ENCODE measurements around the gene THSD7A. TPM values are rescaled to one million over a fixed set of nuclear protein-coding genes. Genes with fewer than 3 reads are reported as not detected.

Gene THSD7A
- total and polyA plus RNA-seq, 2 of the 8 experiments (the other 6 are each of a cell fraction or from before 2014, with no cell fraction given) = 0.44 to 1.2 TPM

- Histone ChIP-seq H3K18ac (ENCODE audit: extremely low read depth, low read length) (no peak overlapping the region), H2BK15ac (ENCODE audit: low read length) (no peak overlapping the region), H3K23me2 (ENCODE audit: low read depth, low read length) (no peaks in the 10 kb centered on the region), H2AFZ (ENCODE audit: low read length) (no peak overlapping the region), H3K4ac (replicated peaks; ENCODE audit: insufficient read length, low read depth, low read length) (no peak overlapping the region), H2AK5ac (ENCODE audit: low read depth, low read length) (no peak overlapping the region), H3K4me1 (replicated peaks in 1 of 4; ENCODE audit: control insufficient read depth in 3 of 4, insufficient read depth in 4 of 4, low read length in 3 of 4) (peaks cover 0 to 2% (median 0%) of the 10 kb centered on the region in 4 experiments; a peak in 1 of 7 replicates), H3K27ac (ENCODE audit: low read depth, low read length) (no peak overlapping the region), H3K23ac (ENCODE audit: insufficient read length) (no peak overlapping the region), H4K91ac (replicated peaks; ENCODE audit: insufficient read length, low read length) (no peak overlapping the region), H3K36me3 (ENCODE audit: control insufficient read depth in 2 of 4, insufficient read depth in 4 of 4, low read length in 3 of 4) (no peaks in the 10 kb centered on the region), H4K5ac (ENCODE audit: insufficient read length, low read depth, low read length) (no peak overlapping the region), H3K4me3 (ENCODE audit: extremely low read depth in 1 of 4, insufficient read depth in 2 of 4, low read depth in 3 of 4, low read length in 4 of 4) (no peak overlapping the region), H3K9me3 (ENCODE audit: insufficient read depth in 2 of 2, low read depth in 1 of 2, low read length in 1 of 2) (peaks cover 0 to 10% of the 10 kb centered on the region in 2 experiments; a peak in 1 of 4 replicates), H3K79me1 (ENCODE audit: low read depth, low read length) (no peaks in the 10 kb centered on the region), H3K14ac (ENCODE audit: insufficient read length) (no peak overlapping the region), H3K56ac (replicated peaks; ENCODE audit: insufficient read length, low read depth, low read length) (no peak overlapping the region), H2BK5ac (ENCODE audit: low read depth, low read length) (no peak overlapping the region), H3K27me3 (replicated peaks in 1 of 4; ENCODE audit: control insufficient read depth in 3 of 4, extremely low read depth in 1 of 4, insufficient read depth in 3 of 4, low read length in 3 of 4) (peaks cover 0 to 1% (median 0%) of the 10 kb centered on the region in 4 experiments; a peak in 2 of 7 replicates), H3K79me2 (ENCODE audit: control insufficient read depth in 1 of 2, insufficient read depth in 2 of 2, low read length in 2 of 2) (no peaks in the 10 kb centered on the region), H3K9ac (replicated peaks in 1 of 4; ENCODE audit: extremely low read depth in 1 of 4, low read depth in 3 of 4, low read length in 3 of 4) (no peak overlapping the region), H3K4me2 (ENCODE audit: insufficient read depth in 1 of 2, low read depth in 2 of 2, low read length in 2 of 2) (0 out of 4 replicates have a peak overlapping the region, but pooled peaks of 1 of the 2 experiments have one; percentile 22), H2BK120ac (replicated peaks; ENCODE audit: low read depth, low read length) (no peak overlapping the region), H2BK12ac (ENCODE audit: low read depth, low read length) (no peak overlapping the region), H2BK20ac (ENCODE audit: low read length) (no peak overlapping the region), H4K8ac (ENCODE audit: extremely low read depth, insufficient read depth, low read length) (no peak overlapping the region), H4K20me1 (replicated peaks in 1 of 2; ENCODE audit: control insufficient read depth in 1 of 2, insufficient read depth in 2 of 2, low read length in 2 of 2) (no peaks in the 10 kb centered on the region)
- CTCF ChIA-PET (ENCODE audit: partially characterized antibody) = interaction anchor here (1.2 to 2.5 kb wide), 2 partner anchors 11 to 99 kb away, joined by 5 read pairs; no protein-coding TSS in a partner anchor
- FAIRE-seq (peak; percentile 28), DNase-seq (ENCODE audit: low read depth in 1 of 2, low spot score in 2 of 2) (no peak)
- POLR2A ChIA-PET (ENCODE audit: partially characterized antibody) = no interaction called here
- WGBS, 2 experiments (ENCODE audit: extremely low coverage in 1 of 2, insufficient coverage in 1 of 2, insufficient read length in 1 of 2, insufficient replicate concordance in 2 of 2, low coverage in 1 of 2, low lambda C conversion rate in 2 of 2, missing lambda C conversion rate in 1 of 2) = 37% methylated on average over 2 of the region's 2 CpGs; no CpG with 5 or more reads in 1 of the 2 experiments
- TF ChIP-seq SAP30 (IDR thresholded peaks at IDR 0.05; ENCODE audit: insufficient read depth, insufficient replicate concordance, low read length) (no peak), TEAD4 (IDR thresholded peaks at IDR 0.05; ENCODE audit: low read depth, low read length) (peak; percentile 71)
Observed at GRCh38 chr7:11527707-11528106, 304.3 kb downstream of the THSD7A start.

Measured in H1 (cell line).